KMS-11 (cell line): ENCODE results near the gene FAM13B.

Experiments used
- H2AFZ ChIP-seq: fragments of 200-600 bp; sonication (generic); 2 replicates; pipeline ENCODE4 v1.6.1; 2016; ENCODE audit warnings: antibody characterized with exemption, mixed run types, low read depth
- H3K27ac ChIP-seq: fragments of 200-600 bp; sonication (generic); 2 replicates; pipeline ENCODE4 v1.6.1; 2016; ENCODE audit warnings: mild to moderate bottlenecking, mixed run types
- H3K27me3 ChIP-seq: fragments of 200-600 bp; sonication (generic); 2 replicates; pipeline ENCODE4 v1.6.1; 2017; ENCODE audit warnings: mild to moderate bottlenecking, low read depth, mixed run types, moderate library complexity; ENCODE audit not compliant: insufficient read depth
- H3K36me3 ChIP-seq: fragments of 200-600 bp; sonication (generic); 2 replicates; pipeline ENCODE4 v1.6.1; 2017; ENCODE audit warnings: mild to moderate bottlenecking, mixed run types; ENCODE audit not compliant: insufficient read depth
- H3K4me1 ChIP-seq: fragments of 200-600 bp; sonication (generic); 2 replicates; pipeline ENCODE4 v1.6.1; 2016; ENCODE audit warnings: mild to moderate bottlenecking, low read depth, mixed run types; ENCODE audit not compliant: poor library complexity, severe bottlenecking
- H3K4me2 ChIP-seq: fragments of 200-600 bp; sonication (generic); 2 replicates; pipeline ENCODE4 v1.7.0; 2016; ENCODE audit warnings: mild to moderate bottlenecking, mixed run types
- H3K4me3 ChIP-seq: fragments of 200-600 bp; sonication (generic); IDR thresholded peaks from 2 replicates; pipeline ENCODE4 v1.6.1; 2017; ENCODE audit warnings: low read depth, low read length, mixed read lengths; ENCODE audit not compliant: insufficient read depth
- H3K79me2 ChIP-seq: fragments of 200-600 bp; sonication (generic); 2 replicates; pipeline ENCODE4 v1.6.1; 2016; ENCODE audit warnings: low read depth, mixed run types; ENCODE audit not compliant: insufficient read depth
- H3K9ac ChIP-seq: fragments of 200-600 bp; sonication (generic); 2 replicates; pipeline ENCODE4 v1.6.1; 2016; ENCODE audit warnings: mild to moderate bottlenecking, mixed run types
- H4K20me1 ChIP-seq: fragments of 200-600 bp; sonication (generic); 2 replicates; pipeline ENCODE4 v1.6.1; 2016; ENCODE audit warnings: mild to moderate bottlenecking, mixed run types; ENCODE audit not compliant: insufficient read depth
- TF ChIP-seq, protein P1 (sequence below): fragments of 200-600 bp; sonication (generic); conservative IDR thresholded peaks from 2 replicates; pipeline ENCODE4 v1.6.1; 2017; ENCODE audit warnings: low read depth, mild to moderate bottlenecking, antibody characterized with exemption, low read length, moderate library complexity, mixed read lengths

Gene FAM13B

DNA sequence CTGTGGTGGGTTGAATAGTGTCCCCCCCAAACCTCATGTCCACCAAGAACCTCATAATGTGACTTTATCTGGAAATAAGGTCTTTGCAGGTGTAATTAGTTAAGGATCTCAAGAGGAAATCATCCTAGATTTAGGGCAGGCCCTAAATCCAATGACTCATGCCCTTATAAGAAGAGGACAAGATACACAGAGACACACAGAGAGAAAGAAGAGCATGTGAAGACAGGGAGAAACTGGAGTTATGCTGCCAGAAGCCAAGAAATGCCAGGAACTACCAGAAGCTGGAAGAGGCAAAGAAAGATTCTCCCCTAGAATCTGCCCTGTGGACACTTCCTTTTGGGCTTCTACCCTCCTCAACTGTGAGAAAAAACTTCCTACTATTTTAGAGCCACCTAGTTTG lies 8.8 kb downstream of the FAM13B start:
- Histone ChIP-seq H3K4me2 (no peak overlapping the region), H3K9ac (no peak overlapping the region)

DNA sequence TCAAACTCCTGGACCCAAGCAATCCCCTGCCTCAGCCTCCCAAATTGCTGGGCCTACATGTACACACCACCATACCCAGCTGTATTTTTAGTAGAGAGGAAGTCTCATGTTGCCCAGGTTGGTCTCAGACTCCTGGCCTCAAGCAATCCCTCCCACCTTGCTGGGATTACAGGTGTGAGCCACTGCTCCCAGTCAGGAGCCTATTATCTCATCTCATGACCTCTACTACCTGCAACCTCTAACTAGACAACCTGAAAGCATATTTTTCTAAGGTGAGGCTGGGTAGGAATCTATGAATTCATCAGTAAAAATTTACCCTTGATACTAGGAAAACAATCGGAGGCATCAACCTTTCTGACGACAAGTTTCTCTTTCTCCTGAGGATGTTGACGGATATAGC lies 10.0 kb downstream of the FAM13B start:
- TF ChIP-seq, protein P1, sequence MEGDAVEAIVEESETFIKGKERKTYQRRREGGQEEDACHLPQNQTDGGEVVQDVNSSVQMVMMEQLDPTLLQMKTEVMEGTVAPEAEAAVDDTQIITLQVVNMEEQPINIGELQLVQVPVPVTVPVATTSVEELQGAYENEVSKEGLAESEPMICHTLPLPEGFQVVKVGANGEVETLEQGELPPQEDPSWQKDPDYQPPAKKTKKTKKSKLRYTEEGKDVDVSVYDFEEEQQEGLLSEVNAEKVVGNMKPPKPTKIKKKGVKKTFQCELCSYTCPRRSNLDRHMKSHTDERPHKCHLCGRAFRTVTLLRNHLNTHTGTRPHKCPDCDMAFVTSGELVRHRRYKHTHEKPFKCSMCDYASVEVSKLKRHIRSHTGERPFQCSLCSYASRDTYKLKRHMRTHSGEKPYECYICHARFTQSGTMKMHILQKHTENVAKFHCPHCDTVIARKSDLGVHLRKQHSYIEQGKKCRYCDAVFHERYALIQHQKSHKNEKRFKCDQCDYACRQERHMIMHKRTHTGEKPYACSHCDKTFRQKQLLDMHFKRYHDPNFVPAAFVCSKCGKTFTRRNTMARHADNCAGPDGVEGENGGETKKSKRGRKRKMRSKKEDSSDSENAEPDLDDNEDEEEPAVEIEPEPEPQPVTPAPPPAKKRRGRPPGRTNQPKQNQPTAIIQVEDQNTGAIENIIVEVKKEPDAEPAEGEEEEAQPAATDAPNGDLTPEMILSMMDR: no peak
- H3K9ac ChIP-seq: no peak overlapping the region
- no peak overlapping the region for H3K4me3 ChIP-seq
- H3K27ac ChIP-seq: no peak overlapping the region
- H3K79me2 ChIP-seq: peaks cover 57% of the 10 kb centered on the region; the same call in 1 of the 2 replicates
- no peak overlapping the region for H3K4me2 ChIP-seq
- no peaks in the 10 kb centered on the region for H3K36me3 ChIP-seq
- peaks cover 2% of the 10 kb centered on the region; the same call in 1 of the 2 replicates for H4K20me1 ChIP-seq
- H3K4me1 ChIP-seq: no peaks in the 10 kb centered on the region
- no peaks in the 10 kb centered on the region for H3K27me3 ChIP-seq
- H2AFZ ChIP-seq: no peak overlapping the region

More for the DNA sequence above, 8.8 kb downstream of the FAM13B start:
- TF ChIP-seq, protein P1: no peak
- H3K79me2 ChIP-seq: peaks cover 68% of the 10 kb centered on the region; the same call in 1 of the 2 replicates
- no peak overlapping the region for H2AFZ ChIP-seq
- H4K20me1 ChIP-seq: peaks cover 2% of the 10 kb centered on the region; the same call in 1 of the 2 replicates
- H3K27me3 ChIP-seq: no peaks in the 10 kb centered on the region
- no peak overlapping the region for H3K4me3 ChIP-seq
- H3K4me1 ChIP-seq: peaks cover 2% of the 10 kb centered on the region
- H3K27ac ChIP-seq: no peak overlapping the region
- no peaks in the 10 kb centered on the region for H3K36me3 ChIP-seq

DNA sequence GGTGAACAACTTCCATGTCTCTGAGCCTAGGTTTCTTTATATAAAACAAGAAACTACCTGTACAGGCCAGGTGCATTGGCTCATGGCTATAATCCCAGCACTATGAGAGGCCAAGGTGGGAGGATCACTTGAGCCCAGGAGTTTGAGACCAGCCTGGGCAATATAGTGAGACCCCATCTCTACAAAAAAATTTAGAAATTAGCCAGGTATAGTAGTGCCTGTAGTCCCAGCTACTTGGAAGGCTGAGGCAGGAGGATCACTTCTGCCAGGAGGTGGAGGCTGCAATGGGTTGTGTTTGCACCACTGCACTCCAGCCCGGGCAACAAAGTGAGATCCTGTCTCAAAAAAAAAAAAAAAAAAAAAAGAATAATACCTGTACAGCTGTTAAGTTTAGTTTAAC lies 11.1 kb downstream of the FAM13B start:
- H4K20me1 ChIP-seq: peaks cover 2% of the 10 kb centered on the region; the same call in 1 of the 2 replicates
- H3K9ac ChIP-seq: no peak overlapping the region

GRCh38 chr5:138018849-138019248 lies 14.0 kb downstream of the FAM13B start:
- peaks cover 2% of the 10 kb centered on the region; the same call in 1 of the 2 replicates for H4K20me1 ChIP-seq
- no peak overlapping the region for H3K27ac ChIP-seq
- no peak overlapping the region for H3K9ac ChIP-seq
- no peak overlapping the region for H3K4me3 ChIP-seq
- H3K79me2 ChIP-seq: peaks cover 23% of the 10 kb centered on the region; the same call in 1 of the 2 replicates
- H3K4me2 ChIP-seq: no peak overlapping the region
- H2AFZ ChIP-seq: no peak overlapping the region
- TF ChIP-seq, protein P1: no peak
- no peaks in the 10 kb centered on the region for H3K36me3 ChIP-seq
- peaks cover 16% of the 10 kb centered on the region for H3K4me1 ChIP-seq
- no peaks in the 10 kb centered on the region for H3K27me3 ChIP-seq

More for the DNA sequence above, 11.1 kb downstream of the FAM13B start:
- Histone ChIP-seq H3K4me1 (no peaks in the 10 kb centered on the region), H3K4me3 (no peak overlapping the region), H3K27ac (no peak overlapping the region), H3K4me2 (no peak overlapping the region), H2AFZ (no peak overlapping the region), H3K79me2 (peaks cover 46% of the 10 kb centered on the region; the same call in 1 of the 2 replicates), H3K27me3 (no peaks in the 10 kb centered on the region), H3K36me3 (no peaks in the 10 kb centered on the region)
- TF ChIP-seq, protein P1: no peak
